ENCODE data around the gene NPDC1.

GRCh38 chr9:136997830-136998234, 48.1 kb downstream of the NPDC1 start:
- TF ChIP-seq POLR2A (IDR thresholded peaks at IDR 0.05), result no peak
- TF ChIP-seq, protein P1, sequence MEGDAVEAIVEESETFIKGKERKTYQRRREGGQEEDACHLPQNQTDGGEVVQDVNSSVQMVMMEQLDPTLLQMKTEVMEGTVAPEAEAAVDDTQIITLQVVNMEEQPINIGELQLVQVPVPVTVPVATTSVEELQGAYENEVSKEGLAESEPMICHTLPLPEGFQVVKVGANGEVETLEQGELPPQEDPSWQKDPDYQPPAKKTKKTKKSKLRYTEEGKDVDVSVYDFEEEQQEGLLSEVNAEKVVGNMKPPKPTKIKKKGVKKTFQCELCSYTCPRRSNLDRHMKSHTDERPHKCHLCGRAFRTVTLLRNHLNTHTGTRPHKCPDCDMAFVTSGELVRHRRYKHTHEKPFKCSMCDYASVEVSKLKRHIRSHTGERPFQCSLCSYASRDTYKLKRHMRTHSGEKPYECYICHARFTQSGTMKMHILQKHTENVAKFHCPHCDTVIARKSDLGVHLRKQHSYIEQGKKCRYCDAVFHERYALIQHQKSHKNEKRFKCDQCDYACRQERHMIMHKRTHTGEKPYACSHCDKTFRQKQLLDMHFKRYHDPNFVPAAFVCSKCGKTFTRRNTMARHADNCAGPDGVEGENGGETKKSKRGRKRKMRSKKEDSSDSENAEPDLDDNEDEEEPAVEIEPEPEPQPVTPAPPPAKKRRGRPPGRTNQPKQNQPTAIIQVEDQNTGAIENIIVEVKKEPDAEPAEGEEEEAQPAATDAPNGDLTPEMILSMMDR (IDR thresholded peaks at IDR 0.05 in 4 of 5, conservative IDR thresholded peaks at IDR 0.05 in 1 of 5), result no peak
